ENCODE data around the gene RSPO4. TPM values are rescaled to one million over a fixed set of nuclear protein-coding genes. Genes with fewer than 3 reads are reported as not detected.
A peak's percentile ranks its signal among the peaks of the same experiment; 100 is the strongest.
"Not testable (repeated sequence)": the region's sequence is repeated elsewhere in the genome, so short reads cannot be mapped to it uniquely, and the experiment has no call there.

The RSPO4 gene
- total RNA-seq, 2 donors from 2014 or later = 0.71 to 0.74 TPM

DNA sequence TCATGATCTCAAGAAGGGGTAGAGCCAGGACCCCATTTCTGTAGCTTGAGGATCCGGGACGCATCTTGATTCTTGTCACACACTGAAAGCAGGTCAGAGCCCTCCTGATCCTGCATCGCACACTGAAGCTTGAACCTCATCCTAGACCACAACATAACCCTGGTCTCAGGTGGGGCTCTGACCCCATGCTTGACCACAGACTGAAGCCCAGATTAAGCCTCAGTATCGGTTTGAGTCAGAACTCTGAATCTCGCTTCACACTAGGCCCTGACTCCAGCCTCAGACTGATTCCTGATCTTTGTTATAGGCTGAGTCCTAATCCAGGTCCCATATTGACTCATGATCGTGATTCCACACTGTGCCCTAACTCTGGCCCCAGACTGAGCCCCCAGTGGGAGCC, 8.5 kb upstream of the RSPO4 start:
- no peak for ATAC-seq
- intact Hi-C loops (cut with DNase I) = no loop called here

DNA sequence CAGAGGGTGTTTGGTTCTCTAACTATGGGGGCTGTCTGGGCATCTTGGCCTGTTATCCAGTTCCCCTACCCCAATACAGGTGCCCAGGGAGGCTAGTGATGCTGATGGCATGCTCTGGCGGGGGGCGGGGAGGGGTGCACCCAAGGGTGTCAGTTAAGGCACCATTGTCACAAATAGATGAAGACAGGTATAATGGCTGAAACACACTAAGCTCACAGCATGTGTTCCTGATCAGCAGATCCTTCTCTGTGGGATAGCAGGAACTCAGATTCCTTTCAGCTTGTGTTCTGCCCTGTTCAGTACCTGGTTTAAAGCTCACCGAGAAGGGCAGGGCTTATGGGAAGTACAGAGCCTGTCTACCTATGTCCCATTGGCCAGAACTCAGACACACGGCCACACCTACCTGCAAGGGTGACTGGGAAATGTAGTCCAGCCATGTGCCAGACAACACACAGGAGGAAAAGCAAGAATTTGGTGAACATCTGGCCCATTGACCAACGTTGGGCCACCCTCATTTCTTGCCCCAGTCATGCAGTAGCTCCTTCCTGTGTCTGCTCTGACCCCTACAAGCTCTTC, 3.4 kb upstream of the RSPO4 start:
- intact Hi-C loops (cut with DNase I) = no loop called here
- ATAC-seq (peak in 1 of 2 donors; percentile 77), DNase-seq (no peak)

More for the DNA sequence above, 8.5 kb upstream of the RSPO4 start:
- DNase-seq = no peak

DNA sequence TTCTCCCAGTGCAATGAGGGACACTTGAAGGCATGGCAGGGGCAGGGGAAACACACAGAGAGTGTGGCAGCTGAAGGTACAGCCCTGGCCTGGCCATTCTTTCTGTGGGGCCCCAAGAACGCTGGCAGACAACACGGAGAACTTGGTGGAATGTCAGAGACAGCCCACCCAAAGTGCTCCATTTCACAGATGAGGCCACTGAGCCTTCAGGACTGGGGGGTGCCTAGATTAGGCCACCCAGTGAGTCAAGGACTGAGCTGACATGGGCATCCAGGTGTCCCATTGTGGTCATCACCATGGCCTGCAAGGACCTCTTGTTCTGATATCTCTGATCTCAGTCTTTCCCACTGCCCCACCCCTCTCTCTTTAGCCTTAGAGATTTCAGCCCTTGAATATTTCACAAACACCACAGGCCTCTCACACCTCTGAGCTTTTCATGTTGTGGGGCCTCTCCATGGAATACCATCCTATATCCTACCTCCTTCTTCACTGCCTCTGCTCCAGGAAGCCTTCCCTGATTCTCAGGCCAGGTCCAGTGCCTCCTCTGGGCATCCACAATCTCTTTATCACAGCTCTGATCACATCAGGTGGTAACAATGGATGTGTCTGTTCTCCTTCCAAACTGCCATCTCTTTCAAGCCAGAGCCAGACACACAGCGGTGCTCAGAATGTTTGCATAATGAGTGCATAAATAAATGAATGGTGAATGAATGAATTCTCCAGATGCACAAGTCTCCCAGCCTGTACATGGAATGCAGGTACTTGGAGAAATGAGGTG, 2.0 kb upstream of the RSPO4 start:
- intact Hi-C loops (cut with DNase I) = no loop called here
- no peak for ATAC-seq

DNA sequence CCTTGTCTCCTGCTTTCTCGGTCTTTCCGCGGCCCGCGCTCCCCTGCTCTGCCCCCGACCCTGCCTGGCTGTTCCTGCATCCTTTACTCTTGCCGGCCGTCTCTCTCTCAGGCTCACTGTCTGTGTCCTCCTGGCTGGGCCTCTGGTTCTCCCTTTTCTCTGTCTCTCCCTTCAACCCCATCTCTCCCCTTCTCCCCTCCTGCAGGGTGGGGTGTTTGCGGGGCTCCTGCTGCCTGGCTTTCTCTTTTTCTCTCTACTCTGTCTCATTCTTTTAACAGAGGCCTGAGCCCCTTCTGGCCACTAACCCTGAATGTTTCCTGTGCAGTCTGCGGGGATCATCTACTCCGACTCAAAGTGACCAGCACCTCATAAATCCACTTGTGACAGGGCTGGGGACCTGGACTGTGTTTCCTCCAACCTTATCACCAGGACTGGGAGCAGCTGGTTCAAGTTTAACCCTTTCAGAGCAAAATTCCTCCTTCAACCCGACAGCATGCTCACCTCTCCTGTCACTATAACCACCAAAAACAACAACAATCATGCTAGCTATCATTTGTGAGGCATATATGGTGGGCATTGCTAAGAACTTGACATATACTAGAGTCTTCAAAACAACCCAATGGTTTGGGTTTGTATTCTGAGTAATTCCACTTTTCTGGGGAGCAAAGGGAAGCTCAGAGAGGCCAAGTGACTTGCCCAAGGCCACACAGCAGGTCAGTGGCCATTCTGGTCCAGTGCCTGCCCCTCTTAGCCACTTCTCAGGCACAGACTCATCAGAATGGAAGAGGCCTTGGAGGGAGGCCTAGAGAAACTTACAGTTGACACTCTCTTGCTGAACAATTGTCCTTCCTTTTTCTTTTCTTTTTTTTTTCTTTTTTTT, 811 bp upstream of the RSPO4 start:
- no peak for DNase-seq
- intact Hi-C loops (cut with DNase I) = no loop called here
- ATAC-seq = no peak

More for the DNA sequence above, 2.0 kb upstream of the RSPO4 start:
- DNase-seq = no peak

DNA sequence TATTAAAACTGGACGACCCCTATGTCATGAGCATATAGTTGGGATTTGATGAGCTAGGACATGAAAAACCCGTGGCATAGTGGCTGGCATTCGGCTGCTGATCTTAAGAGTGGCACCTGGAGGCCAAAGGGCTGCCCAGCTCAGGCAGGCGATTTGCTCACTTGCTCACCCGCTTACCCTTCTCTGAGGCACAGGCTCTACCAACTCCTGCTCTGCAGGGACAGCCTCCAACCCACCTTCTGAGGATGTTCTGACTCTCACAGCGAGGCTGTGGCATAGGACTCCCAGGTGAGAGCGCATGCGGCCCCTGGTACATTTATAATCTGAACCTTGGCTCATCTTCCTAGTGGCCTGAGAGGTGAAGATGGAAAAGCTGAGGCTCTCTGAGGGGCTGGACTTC, 995 bp downstream of the RSPO4 start:
- intact Hi-C loops (cut with DNase I) = no loop called here
- no peak for ATAC-seq
- DNase-seq = no peak

DNA sequence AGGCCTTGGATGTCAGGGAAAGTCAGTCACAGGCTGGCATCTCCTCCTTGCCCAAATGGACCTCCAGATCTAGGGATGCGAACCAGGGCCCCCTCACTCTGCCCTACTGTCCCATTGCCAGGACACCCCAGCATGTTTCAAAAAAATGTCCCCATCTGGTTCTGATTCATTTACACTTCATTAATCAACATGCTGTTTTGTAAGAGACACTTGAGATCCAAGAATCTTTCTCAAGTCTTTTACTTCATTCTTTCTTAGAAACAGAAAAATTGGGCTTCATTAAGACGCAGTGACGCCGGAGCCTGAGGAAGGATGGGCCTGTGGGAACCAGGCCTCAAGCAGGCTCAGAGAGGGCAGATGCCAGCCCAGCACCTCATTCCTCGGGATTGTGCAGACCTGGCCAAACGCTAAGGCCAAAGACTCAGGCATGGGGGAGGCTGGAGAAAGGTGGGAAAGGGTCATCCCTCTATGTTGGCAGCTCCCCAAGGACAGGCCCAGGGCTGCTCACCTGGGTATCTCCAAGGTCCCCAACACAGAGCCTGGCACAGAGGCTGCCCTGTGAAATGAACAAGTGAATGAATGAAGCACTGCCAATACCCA, 3.8 kb downstream of the RSPO4 start:
- intact Hi-C loops (cut with DNase I) = no loop called here
- DNase-seq = no peak
- ATAC-seq = no peak

DNA sequence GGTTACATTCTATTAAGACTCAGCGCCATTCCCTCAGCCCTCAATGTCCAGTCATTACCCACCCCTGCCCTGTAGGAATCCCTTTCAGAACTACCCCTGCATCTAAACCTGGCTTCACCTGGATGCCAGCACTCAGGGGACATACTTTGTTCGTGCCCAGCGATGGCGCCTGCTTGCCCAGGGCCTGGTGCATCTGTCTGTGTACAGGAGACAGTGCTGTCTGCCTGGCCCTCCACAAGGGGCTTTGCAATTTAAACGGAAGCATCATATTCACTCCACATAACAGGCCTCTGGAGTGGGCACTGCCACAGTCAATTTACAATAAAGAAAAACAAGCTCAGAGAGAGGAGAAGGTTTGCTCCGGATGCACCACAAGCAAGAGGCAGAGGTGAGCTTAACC, 4.6 kb downstream of the RSPO4 start:
- DNase-seq = no peak
- intact Hi-C loops (cut with DNase I) = no loop called here
- no peak for ATAC-seq

DNA sequence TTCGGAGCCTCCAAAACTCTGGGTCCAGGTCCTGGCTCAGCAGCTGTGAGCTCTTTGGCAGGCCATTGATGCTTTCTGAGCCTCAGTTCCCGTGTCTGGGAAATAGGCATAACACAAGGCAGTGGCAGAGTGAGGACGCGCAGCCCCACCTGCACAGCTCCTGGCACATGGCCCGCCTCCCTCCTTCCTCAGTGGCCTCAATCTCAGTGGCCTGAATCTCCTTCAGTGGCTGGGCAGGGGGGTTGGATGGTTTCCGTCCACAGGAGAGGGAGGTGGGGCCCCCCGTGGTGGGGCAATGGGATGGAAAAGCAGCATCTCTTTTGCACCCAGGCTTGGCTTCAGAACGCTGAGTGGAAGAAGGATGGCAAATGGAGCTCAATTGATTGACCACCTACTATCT, 5.1 kb downstream of the RSPO4 start:
- DNase-seq (no peak), ATAC-seq (no peak)
- intact Hi-C loops (cut with DNase I) = no loop called here

DNA sequence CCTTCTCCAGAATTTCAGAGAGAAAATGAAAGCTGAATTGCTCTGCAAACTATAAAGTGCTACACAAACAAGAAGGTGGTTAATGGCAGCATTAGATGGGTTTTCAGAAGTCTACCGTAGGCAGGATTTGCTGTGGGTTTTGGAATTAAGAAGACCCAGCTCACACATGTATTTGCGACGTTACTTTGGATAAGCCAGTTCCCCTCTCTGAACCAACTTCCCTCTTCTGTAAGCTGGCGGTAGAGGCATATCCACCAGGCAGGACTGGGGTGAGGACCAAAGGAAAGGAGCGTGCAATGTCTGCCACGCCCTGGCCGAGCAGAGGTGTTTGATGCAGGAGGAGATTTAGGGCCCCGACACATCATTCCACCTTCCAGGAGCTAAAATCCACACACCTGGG, 6.9 kb downstream of the RSPO4 start:
- no peak for DNase-seq
- ATAC-seq = no peak
- intact Hi-C loops (cut with DNase I) = no loop called here

DNA sequence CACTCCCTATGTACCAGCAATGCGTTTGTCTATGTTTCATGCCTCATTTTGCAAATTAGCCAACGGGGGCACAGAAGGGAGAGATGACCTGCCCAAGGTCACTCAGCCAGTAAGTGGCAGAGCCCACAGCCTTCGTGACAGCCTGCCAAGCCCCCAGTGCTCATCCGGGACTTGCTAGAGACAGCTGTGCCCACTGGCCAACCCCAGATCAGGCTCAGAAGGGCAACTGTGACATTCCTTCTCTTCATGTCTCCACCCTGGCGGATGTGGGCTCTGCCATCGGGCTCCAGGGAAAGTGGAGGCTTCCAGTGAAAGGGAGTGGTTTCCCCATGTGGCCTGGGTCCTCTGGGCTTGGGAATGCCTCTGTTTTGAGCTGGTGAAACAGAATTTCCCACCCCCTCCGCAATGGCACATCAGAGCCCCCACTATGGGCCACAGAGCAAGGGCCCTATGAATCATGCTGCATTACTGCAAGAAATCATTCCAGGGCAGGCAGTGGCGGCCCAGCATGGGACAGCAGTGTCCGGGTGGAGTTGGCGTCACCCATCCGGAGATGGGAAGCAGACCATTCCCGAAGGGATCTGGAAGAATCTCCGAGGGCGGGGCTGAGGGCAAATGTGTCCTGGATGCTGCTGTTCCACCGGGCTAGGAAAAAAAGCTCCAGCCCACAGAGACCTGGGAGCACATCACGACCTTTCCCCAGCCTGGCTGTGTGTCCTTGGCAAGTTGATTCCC, 9.1 kb downstream of the RSPO4 start:
- intact Hi-C loops (cut with DNase I) = no loop called here
- ATAC-seq (no peak), DNase-seq (no peak)

DNA sequence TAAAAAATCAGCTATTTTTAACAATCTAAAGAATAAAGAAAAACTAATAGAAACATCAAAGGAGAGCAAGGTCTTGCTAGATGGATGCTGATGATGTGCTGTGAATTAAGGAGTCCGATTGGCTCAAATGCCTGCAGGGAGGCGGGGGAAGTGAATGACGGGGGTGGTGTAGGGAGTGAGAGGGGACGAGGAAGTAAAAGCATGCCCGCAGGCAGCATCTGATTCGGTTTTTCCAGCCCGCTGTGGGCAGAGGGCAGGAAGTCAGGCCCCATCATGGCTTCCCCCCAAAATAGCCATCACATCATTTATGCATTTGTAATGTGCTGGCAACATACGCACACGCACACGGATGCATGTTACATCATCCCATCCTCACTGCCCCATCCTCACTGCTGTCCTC, 10.3 kb downstream of the RSPO4 start:
- intact Hi-C loops (cut with DNase I) = no loop called here
- DNase-seq (no peak), ATAC-seq (no peak)

DNA sequence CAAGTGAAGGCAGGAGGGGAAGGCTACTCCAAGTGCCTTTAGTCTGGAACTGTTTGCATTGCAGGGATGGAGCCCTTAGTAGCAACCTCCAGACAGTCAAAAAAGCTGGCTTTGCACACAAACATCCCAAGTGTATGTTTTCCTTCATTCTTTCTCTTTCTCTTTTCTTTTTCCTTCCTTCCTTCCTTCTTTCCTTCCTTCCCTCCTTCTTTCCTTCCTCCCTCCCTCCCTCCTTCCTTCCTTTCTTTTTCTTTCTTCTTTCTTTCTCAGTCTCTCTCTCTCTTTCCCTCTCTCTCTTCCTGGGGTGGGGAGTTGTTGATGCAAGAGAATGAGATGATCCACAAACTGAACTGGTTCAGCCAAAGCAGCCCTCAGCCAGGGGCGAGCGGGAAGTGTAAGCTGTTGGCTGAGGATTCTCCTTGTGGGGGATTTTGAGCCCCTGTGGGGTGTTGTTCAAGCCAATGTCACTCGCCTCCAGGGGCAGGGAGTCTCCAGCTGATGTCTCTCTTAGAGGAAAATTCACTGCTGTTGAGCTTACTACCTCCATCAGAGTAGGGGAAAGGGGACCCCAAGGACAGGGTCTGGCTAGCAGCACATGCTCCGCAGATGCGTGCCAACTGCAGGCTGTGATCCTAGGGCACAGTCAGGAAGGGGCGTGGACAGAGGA, 11.7 kb downstream of the RSPO4 start:
- intact Hi-C loops (cut with DNase I) = no loop called here
- ATAC-seq = no peak
- no peak for DNase-seq

DNA sequence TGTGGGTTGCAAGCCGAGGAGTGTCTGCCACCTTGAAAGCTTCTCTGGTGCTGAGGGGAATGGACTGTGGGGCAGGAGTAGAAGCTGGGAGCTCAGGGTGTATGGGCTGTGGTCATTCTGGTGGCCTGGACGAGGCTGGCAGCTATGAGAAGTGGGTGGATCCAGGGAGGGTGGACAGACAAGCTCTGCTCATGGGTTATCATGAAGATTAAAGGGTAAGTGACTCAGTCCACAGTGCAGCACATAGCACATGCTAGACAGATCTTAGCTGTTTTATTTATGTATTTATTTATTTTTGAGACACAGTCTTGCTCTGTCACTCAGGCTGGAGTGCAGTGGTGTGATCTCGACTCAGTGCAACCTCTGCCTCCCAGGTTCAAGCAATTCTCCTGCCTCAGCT, 13.8 kb downstream of the RSPO4 start:
- DNase-seq (no peak), ATAC-seq (no peak)
- intact Hi-C loops (cut with DNase I) = no loop called here

DNA sequence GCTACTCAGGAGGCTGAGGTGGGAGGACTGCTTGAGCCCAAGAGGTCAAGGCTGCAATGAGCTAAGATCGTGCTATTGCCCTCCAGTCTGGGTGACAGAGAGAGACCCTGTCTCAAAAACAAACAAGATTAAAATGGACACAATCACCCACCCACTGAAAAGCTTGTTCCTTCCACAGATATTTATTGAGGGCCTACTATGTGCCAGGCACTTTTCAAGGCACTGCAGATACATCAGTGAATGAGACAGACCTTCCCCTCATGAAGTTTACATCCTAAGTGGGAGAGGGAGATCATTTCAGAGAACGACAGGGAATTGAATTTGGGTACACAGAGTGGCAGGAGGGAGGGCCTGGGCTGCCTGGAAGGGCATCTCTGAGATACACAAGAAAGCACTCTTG, 14.4 kb downstream of the RSPO4 start:
- ATAC-seq (no peak), DNase-seq (no peak)

DNA sequence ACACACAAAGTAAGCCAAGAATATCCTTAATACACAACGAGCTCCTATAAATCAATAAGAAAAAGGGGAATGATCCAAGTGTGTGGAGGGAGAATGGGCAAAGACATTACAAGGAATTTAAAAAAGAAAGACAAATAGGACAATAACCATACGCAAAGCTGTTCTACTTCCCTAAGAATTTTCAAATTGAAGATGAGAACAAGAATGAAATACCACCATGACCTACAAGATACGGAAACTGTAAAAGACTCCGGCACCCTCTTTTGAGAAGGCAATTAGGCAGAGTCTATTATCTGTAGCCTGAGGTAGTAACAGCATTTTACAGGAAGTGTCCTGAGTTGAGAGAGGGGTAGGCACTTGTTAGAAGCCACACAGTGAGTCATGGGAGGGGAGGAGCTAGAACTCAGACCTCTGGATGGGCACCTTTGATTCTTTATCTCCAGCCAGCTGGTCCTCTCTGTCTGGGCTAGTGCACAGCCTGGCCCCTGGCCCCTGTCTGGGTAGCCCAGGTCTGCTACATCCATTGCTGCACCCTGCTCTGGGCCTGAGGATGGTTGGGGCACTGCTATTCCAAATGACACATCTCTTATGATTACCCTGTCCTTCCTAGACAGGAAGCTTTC, 15.3 kb downstream of the RSPO4 start:
- DNase-seq (no peak), ATAC-seq (no peak)
- intact Hi-C loops (cut with DNase I) = no loop called here

More for the DNA sequence above, 14.4 kb downstream of the RSPO4 start:
- intact Hi-C loops (cut with DNase I) = no loop called here

DNA sequence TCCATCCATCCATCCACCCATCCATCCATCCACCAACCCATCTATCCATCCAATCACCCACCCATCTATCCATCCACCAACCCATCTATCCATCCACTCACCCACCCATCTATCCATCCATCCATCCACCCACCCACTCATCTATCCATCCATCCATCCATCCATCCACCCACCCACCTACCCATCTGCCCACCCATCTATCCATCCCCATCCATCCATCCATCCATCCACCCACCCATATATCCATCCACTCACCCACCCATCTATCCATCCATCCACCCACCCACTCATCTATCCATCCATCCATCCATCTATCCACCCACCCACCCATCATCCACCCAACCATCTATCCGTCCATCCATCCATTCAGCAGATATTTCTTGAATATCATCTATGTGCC, 17.1 kb downstream of the RSPO4 start:
- intact Hi-C loops (cut with DNase I); DNase-seq; ATAC-seq: not testable (repeated sequence)

DNA sequence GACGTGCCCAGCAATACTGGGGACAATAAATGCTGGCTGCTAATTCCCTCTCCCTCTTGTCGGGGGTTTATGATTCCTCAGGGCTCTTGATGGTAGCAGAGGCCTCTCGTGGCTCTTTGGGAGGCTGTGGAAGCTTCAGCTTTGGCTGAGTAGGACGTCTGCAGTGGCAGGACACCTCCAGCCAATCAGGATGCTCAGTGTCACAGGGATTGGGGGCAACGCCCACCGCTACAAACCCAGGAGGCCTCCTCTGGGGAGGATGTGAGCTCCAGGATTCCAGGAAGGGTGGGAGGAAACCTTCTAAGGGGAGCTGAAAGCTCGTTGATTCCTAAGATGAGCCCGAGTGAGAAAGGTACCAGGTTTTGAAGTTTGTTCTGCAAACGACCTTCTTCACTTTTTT, 19.4 kb downstream of the RSPO4 start:
- intact Hi-C loops (cut with DNase I) = no loop called here
- no peak for ATAC-seq

DNA sequence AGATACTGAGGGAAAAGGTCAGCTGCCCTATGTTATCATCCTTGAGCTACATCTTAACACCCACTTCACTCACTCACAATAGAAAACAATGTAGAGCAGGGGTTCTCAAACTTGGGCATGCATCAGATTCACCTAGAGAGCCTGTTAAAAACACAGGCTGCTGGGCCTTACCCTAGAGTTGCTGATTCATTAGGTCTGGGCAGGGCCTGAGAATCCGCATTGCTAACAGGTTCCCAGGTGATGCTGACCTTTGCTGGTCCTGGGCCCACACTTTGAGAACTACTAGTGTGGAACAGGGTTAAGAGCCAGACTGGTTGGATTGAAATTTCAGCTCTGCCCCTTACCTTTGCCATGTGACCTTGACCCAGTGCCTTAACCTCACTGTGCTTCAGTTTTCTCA, 25.1 kb downstream of the RSPO4 start:
- DNase-seq (no peak), ATAC-seq (no peak)

More for the DNA sequence above, 19.4 kb downstream of the RSPO4 start:
- no peak for DNase-seq

More for the DNA sequence above, 25.1 kb downstream of the RSPO4 start:
- intact Hi-C loops (cut with DNase I) = no loop called here
